Memory B cell (primary cell): ENCODE data around the gene SNTG2.
"Not testable (repeated sequence)": the region's sequence is repeated elsewhere in the genome, so short reads cannot be mapped to it uniquely, and the experiment has no call there.

Experiments used
- ATAC-seq: fragments of 150-1000 bp; cut with Tn5 transposase; 2 replicates; pipeline ENCODE4 v1.10.0; 2021; ENCODE audit warnings: low read depth, mild to moderate bottlenecking, moderate library complexity
- DNase-seq, 2 donors: peaks; one replicate each; pipeline ENCODE4 v3.0.0; 2022; ENCODE audit warnings: low spot score in 2 of 2
- H3K27ac Mint-ChIP-seq: one replicate; pipeline ENCODE4 v1.8.0; 2022; ENCODE audit warnings: mild to moderate bottlenecking, moderate library complexity, mixed read lengths
- H3K27me3 Mint-ChIP-seq: one replicate; pipeline ENCODE4 v1.8.0; 2022; ENCODE audit warnings: mixed read lengths
- H3K36me3 Mint-ChIP-seq: one replicate; pipeline ENCODE4 v1.8.0; 2022; ENCODE audit warnings: mild to moderate bottlenecking, mixed read lengths
- H3K4me1 Mint-ChIP-seq: one replicate; pipeline ENCODE4 v1.8.0; 2022; ENCODE audit warnings: mixed read lengths
- H3K4me3 Mint-ChIP-seq: one replicate; pipeline ENCODE4 v1.8.0; 2022; ENCODE audit warnings: mild to moderate bottlenecking, moderate library complexity, mixed read lengths
- H3K9me3 Mint-ChIP-seq: one replicate; pipeline ENCODE4 v1.8.0; 2022; ENCODE audit warnings: mixed read lengths

SNTG2 gene

DNA sequence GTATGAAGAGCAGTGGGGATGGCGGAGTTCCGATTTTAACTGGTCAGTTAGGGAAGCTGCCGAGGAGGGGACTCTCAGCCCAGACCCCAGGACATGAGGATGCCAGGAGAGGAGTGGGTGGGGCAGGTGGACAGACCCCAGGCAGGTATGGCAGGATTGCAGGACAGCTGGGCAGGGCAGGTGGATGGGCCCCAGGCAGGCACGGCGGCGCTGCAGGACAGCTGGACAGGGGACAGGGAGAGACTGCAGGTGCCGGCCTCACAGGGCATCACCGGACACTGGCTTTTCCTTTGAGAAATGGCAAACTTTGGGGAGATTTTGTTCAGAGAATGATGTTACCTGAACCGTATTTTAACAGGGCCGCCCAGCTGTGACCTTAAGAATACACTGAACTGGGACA, 127.7 kb downstream of the SNTG2 start:
- H3K9me3 Mint-ChIP-seq: no peaks in the 10 kb centered on the region
- no peak overlapping the region for H3K27ac Mint-ChIP-seq

GRCh38 chr2:1079873-1080799, 129.5 kb downstream of the SNTG2 start:
- ATAC-seq (no peak), DNase-seq (no peak)
- no peak overlapping the region for H3K4me3 Mint-ChIP-seq
- peaks cover 4% of the 10 kb centered on the region for H3K27me3 Mint-ChIP-seq
- H3K9me3 Mint-ChIP-seq: no peaks in the 10 kb centered on the region
- H3K4me1 Mint-ChIP-seq: no peaks in the 10 kb centered on the region
- no peak overlapping the region for H3K27ac Mint-ChIP-seq
- no peaks in the 10 kb centered on the region for H3K36me3 Mint-ChIP-seq

More for the DNA sequence above, 127.7 kb downstream of the SNTG2 start:
- ATAC-seq: no peak
- Mint-ChIP-seq H3K27me3 (peaks cover 4% of the 10 kb centered on the region), H3K4me1 (no peaks in the 10 kb centered on the region), H3K4me3 (no peak overlapping the region), H3K36me3 (no peaks in the 10 kb centered on the region)
- no peak for DNase-seq

DNA sequence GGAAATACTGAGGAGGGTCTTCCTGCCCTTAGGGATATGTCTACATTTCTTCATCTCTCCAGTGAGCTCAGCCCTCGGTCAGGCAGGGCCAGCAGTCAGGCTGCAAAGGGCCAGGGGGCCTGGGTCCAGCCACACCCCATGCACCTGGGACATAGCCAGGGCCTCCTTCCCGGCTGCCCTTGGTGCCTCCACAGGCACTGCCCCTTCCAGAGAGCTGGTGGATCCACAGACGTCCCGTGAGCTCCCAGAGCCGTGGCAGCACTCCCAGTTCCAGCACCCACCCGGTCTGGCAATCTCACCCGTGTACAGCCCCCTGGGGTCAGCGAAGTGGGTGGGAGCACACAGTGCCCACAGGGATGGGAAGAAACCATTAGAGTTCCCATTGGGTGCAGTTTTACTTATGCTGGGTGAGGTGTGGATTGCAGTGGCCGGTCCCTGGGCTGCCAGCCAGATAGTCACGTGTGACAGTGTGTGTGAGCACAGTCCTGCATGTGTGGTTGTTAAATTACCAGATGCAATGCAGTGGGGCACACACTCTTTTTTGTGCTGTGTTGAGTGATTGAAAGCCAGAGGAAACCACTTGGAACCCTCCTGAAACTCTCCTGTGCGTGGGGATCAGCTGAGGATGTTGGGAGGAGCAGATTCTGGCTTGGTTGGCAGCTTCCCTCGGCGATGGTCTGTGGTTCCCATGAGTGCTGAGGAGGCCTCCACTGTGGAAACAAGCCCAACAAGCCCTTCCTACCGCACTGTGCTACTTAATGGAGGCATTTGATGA, 131.0 kb downstream of the SNTG2 start:
- DNase-seq (no peak), ATAC-seq (no peak)
- no peaks in the 10 kb centered on the region for H3K9me3 Mint-ChIP-seq
- peaks cover 4% of the 10 kb centered on the region for H3K27me3 Mint-ChIP-seq
- H3K36me3 Mint-ChIP-seq: no peaks in the 10 kb centered on the region
- H3K4me1 Mint-ChIP-seq: no peaks in the 10 kb centered on the region
- H3K27ac Mint-ChIP-seq: no peak overlapping the region
- no peak overlapping the region for H3K4me3 Mint-ChIP-seq

DNA sequence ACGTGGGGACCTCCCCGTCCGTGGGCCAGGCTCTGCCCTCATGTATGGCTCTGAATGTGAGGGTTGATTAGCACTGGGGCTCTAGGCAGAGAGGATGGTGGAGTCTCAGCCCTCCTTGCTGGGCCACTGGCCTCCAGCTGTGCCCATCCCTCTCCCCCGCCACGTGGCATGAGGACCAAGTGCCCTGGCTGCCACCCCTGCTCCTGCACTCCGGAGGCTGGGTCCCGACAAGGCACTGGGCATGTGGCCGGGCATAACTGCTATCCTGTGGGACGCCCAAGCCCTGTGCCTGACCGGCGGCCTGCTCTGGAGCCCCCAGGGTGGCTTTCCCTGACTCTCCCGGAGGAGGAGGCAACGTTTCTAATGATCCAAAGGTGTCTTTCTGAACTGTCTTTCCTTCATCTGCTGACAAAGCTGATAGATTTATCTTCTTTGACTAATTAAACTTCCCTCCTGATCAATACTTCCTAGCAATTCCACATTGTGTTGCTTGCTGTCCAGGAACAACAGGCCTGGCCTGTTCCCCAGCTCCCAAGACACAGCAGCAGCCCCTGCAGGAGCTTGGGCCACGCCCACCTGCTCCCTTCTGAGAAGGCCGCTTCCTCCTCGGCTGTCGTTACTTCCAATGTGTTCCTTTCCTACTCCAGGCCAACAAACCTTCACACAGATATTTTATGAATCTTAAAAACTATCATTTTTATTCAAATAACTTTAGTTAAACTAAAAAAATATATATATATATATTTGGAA, 132.0 kb downstream of the SNTG2 start:
- no peak overlapping the region for H3K27ac Mint-ChIP-seq
- no peak overlapping the region for H3K4me3 Mint-ChIP-seq

DNA sequence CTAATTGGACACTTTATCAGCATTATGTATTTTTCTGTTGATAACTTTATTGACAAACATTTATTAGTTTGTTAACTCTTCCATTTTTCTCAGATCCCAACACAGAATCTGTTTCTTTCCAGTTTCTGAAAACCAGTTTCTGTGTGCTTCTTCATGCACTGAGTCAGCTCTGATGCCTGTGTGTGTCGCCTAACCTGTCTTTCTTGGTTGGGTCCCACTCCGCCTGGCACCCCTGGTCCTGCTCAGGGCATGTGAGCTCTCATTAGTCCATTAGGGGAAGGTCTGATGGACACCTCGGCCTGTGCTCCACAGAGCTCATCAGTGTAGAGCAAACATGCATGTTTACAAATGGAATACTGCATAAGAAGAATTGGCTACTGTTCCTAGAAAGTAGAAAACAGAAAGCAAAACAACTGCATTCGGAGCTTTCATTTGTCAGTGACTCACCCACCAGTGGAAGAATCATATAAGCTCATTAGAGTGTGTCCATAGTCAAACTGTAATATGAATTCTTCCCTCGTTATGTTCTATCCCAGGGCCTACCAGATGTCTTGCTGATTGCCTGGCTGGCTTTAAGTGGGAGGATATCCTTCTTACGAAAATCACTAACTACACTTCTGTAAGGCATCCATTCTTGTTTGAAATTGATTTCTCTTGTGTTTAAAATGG, 137.7 kb downstream of the SNTG2 start:
- no peak overlapping the region for H3K27ac Mint-ChIP-seq
- no peaks in the 10 kb centered on the region for H3K27me3 Mint-ChIP-seq
- H3K36me3 Mint-ChIP-seq: no peaks in the 10 kb centered on the region
- peaks cover 3% of the 10 kb centered on the region for H3K9me3 Mint-ChIP-seq
- H3K4me3 Mint-ChIP-seq: no peak overlapping the region
- no peak for DNase-seq
- ATAC-seq: no peak
- H3K4me1 Mint-ChIP-seq: no peaks in the 10 kb centered on the region

More for the DNA sequence above, 132.0 kb downstream of the SNTG2 start:
- ATAC-seq (no peak), DNase-seq (no peak)
- H3K4me1 Mint-ChIP-seq: no peaks in the 10 kb centered on the region
- H3K27me3 Mint-ChIP-seq: peaks cover 4% of the 10 kb centered on the region
- H3K9me3 Mint-ChIP-seq: no peaks in the 10 kb centered on the region
- no peaks in the 10 kb centered on the region for H3K36me3 Mint-ChIP-seq

DNA sequence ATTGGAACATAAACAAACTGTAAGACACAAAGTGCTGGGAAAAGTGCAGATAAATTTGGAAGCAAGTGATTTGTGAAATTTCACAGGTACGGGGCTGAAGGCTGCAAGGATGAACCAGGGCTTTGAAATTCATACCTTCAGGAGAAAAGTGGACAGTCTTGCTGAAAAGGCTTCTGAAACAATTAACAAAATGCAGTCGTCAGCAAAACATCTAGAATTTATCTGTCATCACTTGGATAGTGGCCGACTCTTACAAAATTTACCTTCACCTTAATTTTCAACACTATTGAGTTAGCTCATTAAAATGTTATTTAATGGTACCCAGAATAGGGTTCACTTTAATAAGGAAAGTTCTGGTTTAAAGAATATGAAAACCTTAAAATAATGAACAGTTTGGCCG, 138.3 kb downstream of the SNTG2 start:
- H3K4me3 Mint-ChIP-seq: no peak overlapping the region
- no peaks in the 10 kb centered on the region for H3K4me1 Mint-ChIP-seq
- DNase-seq: no peak
- H3K9me3 Mint-ChIP-seq: peaks cover 3% of the 10 kb centered on the region
- no peak for ATAC-seq
- no peaks in the 10 kb centered on the region for H3K27me3 Mint-ChIP-seq
- H3K27ac Mint-ChIP-seq: no peak overlapping the region
- no peaks in the 10 kb centered on the region for H3K36me3 Mint-ChIP-seq

GRCh38 chr2:1091895-1092585, 141.4 kb downstream of the SNTG2 start:
- Mint-ChIP-seq H3K36me3 (no peaks in the 10 kb centered on the region), H3K4me1 (no peaks in the 10 kb centered on the region), H3K9me3 (peaks cover 3% of the 10 kb centered on the region), H3K4me3 (no peak overlapping the region), H3K27me3 (no peaks in the 10 kb centered on the region), H3K27ac (no peak overlapping the region)
- DNase-seq (no peak), ATAC-seq (no peak)

DNA sequence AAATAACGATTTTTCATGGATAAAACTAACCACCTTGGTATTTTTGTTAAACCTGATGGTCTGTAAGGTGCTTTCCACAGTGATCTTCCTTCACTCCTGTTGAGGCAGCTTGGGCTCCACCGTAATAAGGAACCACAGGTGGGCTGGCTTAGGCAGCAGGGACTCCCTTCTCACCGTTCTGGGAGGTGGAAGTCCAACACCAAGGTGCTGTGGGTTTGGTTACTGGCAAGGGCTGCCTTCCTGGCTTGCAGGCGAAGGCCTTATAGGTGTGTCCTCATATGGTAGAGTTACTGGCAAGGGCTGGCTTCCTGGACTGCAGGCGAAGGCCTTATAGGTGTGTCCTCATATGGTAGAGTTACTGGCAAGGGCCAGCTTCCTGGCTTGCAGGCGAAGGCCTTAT, 143.0 kb downstream of the SNTG2 start:
- DNase-seq, H3K9me3 Mint-ChIP-seq, H3K27me3 Mint-ChIP-seq, H3K27ac Mint-ChIP-seq, H3K36me3 Mint-ChIP-seq, H3K4me3 Mint-ChIP-seq, H3K4me1 Mint-ChIP-seq, ATAC-seq: not testable (repeated sequence)

- Mint-ChIP-seq H3K36me3 (no peaks in the 10 kb centered on the region), H3K4me1 (no peaks in the 10 kb centered on the region), H3K27me3 (no peaks in the 10 kb centered on the region), H3K27ac (no peak overlapping the region), H3K4me3 (no peak overlapping the region), H3K9me3 (no peaks in the 10 kb centered on the region)
- ATAC-seq: no peak
- DNase-seq: no peak
Measured at GRCh38 chr2:1097101-1097500, 146.5 kb downstream of the SNTG2 start.

DNA sequence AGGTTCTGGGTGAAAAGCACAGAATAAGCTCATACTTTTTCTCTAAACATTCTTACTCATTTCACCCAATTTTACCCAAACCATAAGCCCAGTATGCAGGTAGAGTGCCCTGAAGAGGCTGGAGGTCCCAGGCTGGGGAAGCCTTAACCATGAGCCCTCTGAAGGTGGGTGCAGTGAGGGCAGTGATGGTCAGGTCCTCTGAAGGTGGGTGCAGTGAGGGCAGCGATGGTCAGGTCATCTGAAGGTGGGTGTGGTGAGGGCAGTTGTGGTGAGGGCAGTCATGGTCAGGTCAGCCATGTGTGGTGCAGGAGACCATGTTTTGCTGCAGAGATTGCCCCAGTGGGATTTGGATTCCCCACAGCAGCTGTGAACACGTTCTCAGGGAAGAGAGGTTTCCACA, 148.8 kb downstream of the SNTG2 start:
- H3K9me3 Mint-ChIP-seq: no peaks in the 10 kb centered on the region
- H3K4me3 Mint-ChIP-seq: no peak overlapping the region
- H3K27ac Mint-ChIP-seq: no peak overlapping the region
- DNase-seq (no peak), ATAC-seq (no peak)
- no peaks in the 10 kb centered on the region for H3K36me3 Mint-ChIP-seq
- H3K27me3 Mint-ChIP-seq: peaks cover 1% of the 10 kb centered on the region
- H3K4me1 Mint-ChIP-seq: no peaks in the 10 kb centered on the region

DNA sequence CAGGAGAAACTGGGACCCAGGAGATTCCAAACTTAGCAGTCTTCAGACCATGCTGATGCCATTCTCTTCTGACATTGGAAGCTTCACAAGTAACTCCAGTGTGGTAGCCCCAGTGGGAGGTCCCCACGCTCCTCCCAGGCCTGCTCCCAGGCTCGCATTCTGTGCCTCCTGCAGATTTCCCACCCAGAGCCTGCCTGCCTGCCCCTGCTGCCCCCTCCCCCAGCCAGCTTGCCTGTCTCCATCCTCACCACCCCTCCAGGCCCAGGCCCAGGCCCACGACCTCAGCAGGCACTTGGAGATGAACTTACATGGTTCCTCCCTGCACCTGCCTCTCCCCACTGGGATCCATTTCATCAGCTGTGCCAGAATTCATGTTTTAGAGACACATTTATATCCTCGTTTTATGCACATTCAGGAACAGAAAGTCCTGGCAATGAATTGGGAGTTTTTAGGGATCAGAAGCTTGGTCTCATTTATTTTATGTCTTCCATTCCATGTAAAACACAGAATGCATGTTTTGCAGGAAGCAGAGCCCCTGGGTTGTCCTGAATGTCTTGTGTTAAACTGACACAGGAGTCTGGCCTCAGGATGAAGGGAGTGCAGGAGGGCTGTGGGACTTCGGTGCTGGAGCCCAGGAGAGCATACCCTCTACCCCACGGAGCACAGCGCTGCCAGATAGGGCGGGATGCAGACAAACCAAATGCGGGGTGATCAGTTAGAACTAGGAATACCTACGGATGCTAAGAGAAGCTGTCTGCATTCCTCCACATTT, 150.5 kb downstream of the SNTG2 start:
- Mint-ChIP-seq H3K36me3 (no peaks in the 10 kb centered on the region), H3K4me3 (no peak overlapping the region), H3K27ac (no peak overlapping the region), H3K4me1 (no peaks in the 10 kb centered on the region), H3K27me3 (peaks cover 1% of the 10 kb centered on the region), H3K9me3 (no peaks in the 10 kb centered on the region)
- ATAC-seq: no peak
- no peak for DNase-seq

DNA sequence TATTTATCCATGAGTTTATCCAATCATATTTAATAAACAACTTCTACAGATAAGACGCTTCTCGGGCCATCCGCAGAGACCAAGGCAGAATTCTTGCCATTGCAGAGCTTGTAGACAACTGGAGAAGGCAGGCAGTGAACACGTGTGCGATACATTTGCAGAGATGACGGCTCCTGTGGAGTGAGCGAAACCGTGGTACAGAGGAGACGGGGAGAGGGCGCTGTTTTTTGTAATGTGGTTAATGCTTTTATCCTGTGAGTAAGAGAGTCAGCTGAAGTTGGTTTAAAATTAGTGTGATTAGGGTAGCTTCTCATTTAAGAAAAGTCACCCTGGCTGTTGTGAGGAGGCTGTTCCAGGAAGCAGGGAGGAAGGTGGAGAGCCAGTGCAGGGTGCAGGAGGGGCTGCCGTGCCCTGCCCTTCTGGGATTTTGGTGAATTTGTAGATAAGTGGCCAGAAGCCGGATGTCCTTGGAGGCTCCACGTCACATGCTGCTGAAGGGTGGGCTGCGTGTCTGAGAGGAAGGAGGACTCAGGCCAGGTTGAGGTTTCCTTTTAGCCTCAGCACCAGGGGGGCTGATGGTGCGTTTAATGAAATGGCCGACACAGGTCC, 151.4 kb downstream of the SNTG2 start:
- ATAC-seq (no peak), DNase-seq (no peak)
- Mint-ChIP-seq H3K27me3 (peaks cover 1% of the 10 kb centered on the region), H3K4me3 (no peak overlapping the region), H3K27ac (no peak overlapping the region), H3K9me3 (no peaks in the 10 kb centered on the region), H3K36me3 (no peaks in the 10 kb centered on the region), H3K4me1 (no peaks in the 10 kb centered on the region)
